ENCODE measurements around the gene ITPR3. TPM values are rescaled to one million over a fixed set of nuclear protein-coding genes. Genes with fewer than 3 reads are reported as not detected.

The ITPR3 gene
- total RNA-seq, 1 donor from 2014 or later, result 6.7 TPM

GRCh38 chr6:33633462-33634158 lies 12.5 kb downstream of the ITPR3 start:
- DNase-seq (ENCODE audit: low read depth in 2 of 2), result peak; percentile 64 to 71

GRCh38 chr6:33634161-33634727 lies 13.1 kb downstream of the ITPR3 start:
- DNase-seq (ENCODE audit: low read depth in 2 of 2), result peak in 1 of 2 donors; percentile 39

GRCh38 chr6:33634946-33635345 lies 13.8 kb downstream of the ITPR3 start:
- peak in 1 of 2 donors; percentile 51 for DNase-seq (ENCODE audit: low read depth in 2 of 2)

GRCh38 chr6:33636655-33637054 lies 15.5 kb downstream of the ITPR3 start:
- no peak for DNase-seq (ENCODE audit: low read depth in 2 of 2)

GRCh38 chr6:33638556-33638955 lies 17.4 kb downstream of the ITPR3 start:
- DNase-seq (ENCODE audit: low read depth in 2 of 2), result no peak

- no peak for DNase-seq (ENCODE audit: low read depth in 2 of 2)
These were observed 18.4 kb downstream of the ITPR3 start for GRCh38 chr6:33639559-33639958.

- DNase-seq (ENCODE audit: low read depth in 2 of 2), result no peak
These were observed 19.2 kb downstream of the ITPR3 start for GRCh38 chr6:33640361-33640760.

GRCh38 chr6:33641144-33641543 lies 20.0 kb downstream of the ITPR3 start:
- DNase-seq (ENCODE audit: low read depth in 2 of 2), result no peak

GRCh38 chr6:33641602-33642001 lies 20.5 kb downstream of the ITPR3 start:
- DNase-seq (ENCODE audit: low read depth in 2 of 2), result no peak

- DNase-seq (ENCODE audit: low read depth in 2 of 2), result no peak
These were observed 21.8 kb downstream of the ITPR3 start for GRCh38 chr6:33642897-33643296.

GRCh38 chr6:33651403-33651802 lies 30.3 kb downstream of the ITPR3 start:
- DNase-seq (ENCODE audit: low read depth in 2 of 2), result no peak

- no peak for DNase-seq (ENCODE audit: low read depth in 2 of 2)
These were observed 30.9 kb downstream of the ITPR3 start for GRCh38 chr6:33652002-33652401.

GRCh38 chr6:33654831-33655554 lies 33.9 kb downstream of the ITPR3 start:
- DNase-seq (ENCODE audit: low read depth in 2 of 2), result peak in 1 of 2 donors; percentile 12

- DNase-seq (ENCODE audit: low read depth in 2 of 2), result no peak
These were observed 35.7 kb downstream of the ITPR3 start for GRCh38 chr6:33656844-33657243.

- no peak for DNase-seq (ENCODE audit: low read depth in 2 of 2)
These were observed 38.0 kb downstream of the ITPR3 start for GRCh38 chr6:33658982-33659689.

GRCh38 chr6:33659986-33660385 lies 38.9 kb downstream of the ITPR3 start:
- DNase-seq (ENCODE audit: low read depth in 2 of 2), result no peak

- no peak for DNase-seq (ENCODE audit: low read depth in 2 of 2)
These were observed 40.1 kb downstream of the ITPR3 start for GRCh38 chr6:33661106-33661838.

GRCh38 chr6:33662318-33662717 lies 41.2 kb downstream of the ITPR3 start:
- no peak for DNase-seq (ENCODE audit: low read depth in 2 of 2)

- no peak for DNase-seq (ENCODE audit: low read depth in 2 of 2)
These were observed 41.9 kb downstream of the ITPR3 start for GRCh38 chr6:33663028-33663427.

- DNase-seq (ENCODE audit: low read depth in 2 of 2), result no peak
These were observed 42.8 kb downstream of the ITPR3 start for GRCh38 chr6:33663727-33664449.
